ENCODE measurements around the gene LARGE1.

DNA sequence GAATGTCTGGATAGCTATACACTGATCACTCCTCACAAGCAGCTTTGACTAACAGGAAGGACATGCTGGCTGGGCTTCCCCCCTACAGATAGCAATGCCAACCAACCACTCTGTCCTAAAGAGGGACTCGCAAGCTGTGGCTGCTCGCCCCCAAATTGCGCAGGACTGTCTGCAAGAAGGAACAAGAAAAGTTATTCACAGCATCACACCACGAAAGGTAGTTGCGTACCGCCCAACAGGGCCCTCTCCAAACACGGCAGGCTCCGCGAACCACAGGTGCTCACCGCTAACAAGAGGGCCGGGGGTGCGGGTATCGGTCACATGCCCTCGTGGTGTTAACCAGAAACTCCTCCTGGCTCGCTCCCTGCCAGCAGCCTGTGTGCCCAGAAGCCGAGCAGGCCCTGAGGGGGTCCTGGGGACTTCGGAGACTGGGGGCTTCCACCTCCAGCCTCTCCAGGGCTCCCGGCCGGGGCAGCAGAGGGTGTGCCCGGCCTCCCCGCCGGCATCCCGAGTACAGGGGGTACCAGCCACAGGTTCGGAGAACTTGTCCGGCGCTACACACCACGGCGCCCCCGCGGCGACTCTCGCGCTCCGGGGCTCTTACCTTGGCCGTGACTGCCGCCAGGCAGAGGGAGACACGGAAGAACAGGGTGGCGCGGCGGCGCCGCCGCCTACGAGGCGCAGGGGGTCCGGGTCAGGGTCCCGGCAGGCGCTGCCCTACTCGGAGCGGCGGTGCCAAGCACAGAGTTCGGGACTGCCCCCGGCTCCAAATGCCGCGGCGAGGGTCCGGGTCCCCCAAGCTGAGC lies 682 bp downstream of the LARGE1 start:
- TF ChIP-seq, protein P1, sequence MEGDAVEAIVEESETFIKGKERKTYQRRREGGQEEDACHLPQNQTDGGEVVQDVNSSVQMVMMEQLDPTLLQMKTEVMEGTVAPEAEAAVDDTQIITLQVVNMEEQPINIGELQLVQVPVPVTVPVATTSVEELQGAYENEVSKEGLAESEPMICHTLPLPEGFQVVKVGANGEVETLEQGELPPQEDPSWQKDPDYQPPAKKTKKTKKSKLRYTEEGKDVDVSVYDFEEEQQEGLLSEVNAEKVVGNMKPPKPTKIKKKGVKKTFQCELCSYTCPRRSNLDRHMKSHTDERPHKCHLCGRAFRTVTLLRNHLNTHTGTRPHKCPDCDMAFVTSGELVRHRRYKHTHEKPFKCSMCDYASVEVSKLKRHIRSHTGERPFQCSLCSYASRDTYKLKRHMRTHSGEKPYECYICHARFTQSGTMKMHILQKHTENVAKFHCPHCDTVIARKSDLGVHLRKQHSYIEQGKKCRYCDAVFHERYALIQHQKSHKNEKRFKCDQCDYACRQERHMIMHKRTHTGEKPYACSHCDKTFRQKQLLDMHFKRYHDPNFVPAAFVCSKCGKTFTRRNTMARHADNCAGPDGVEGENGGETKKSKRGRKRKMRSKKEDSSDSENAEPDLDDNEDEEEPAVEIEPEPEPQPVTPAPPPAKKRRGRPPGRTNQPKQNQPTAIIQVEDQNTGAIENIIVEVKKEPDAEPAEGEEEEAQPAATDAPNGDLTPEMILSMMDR (IDR thresholded peaks at IDR 0.05 in 2 of 3, conservative IDR thresholded peaks at IDR 0.05 in 1 of 3; ENCODE audit: borderline replicate concordance in 1 of 3, insufficient read depth in 1 of 3, low read depth in 2 of 3, low read length in 2 of 3) = no peak
- TF ChIP-seq POLR2AphosphoS5 (IDR thresholded peaks at IDR 0.05; ENCODE audit: low read depth, low read length) = no peak
- TF ChIP-seq SRF (IDR thresholded peaks at IDR 0.05; ENCODE audit: low read depth) = no peak
- TF ChIP-seq, protein P2, sequence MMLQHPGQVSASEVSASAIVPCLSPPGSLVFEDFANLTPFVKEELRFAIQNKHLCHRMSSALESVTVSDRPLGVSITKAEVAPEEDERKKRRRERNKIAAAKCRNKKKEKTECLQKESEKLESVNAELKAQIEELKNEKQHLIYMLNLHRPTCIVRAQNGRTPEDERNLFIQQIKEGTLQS (IDR thresholded peaks at IDR 0.05) = no peak
